HG03159 (cell line): ENCODE measurements around the gene POLR3K.

Experiments
- ATAC-seq: cut with Tn5 transposase; IDR thresholded peaks from one replicate; pipeline ENCODE4 v1.9.1; 2021; ENCODE audit warnings: mild to moderate bottlenecking, moderate library complexity; ENCODE audit not compliant: unreplicated experiment

Gene POLR3K

GRCh38 chr16:79151-80054 lies 26.0 kb upstream of the POLR3K start:
- ATAC-seq, result no peak

GRCh38 chr16:78444-79150 lies 25.2 kb upstream of the POLR3K start:
- ATAC-seq, result no peak

- no peak for ATAC-seq
These were observed 24.5 kb upstream of the POLR3K start, which contains the start of gene MPG for GRCh38 chr16:77807-78443. TSS of gene MPG (plus strand) at chr16:78225. CDS start at chr16:78310, 85 bp downstream.

GRCh38 chr16:77273-77806 lies 23.9 kb upstream of the POLR3K start:
- no peak for ATAC-seq

- ATAC-seq, result no peak
These were observed 23.3 kb upstream of the POLR3K start for GRCh38 chr16:76535-77272.

GRCh38 chr16:75580-76501 lies 22.4 kb upstream of the POLR3K start:
- ATAC-seq, result no peak

- no peak for ATAC-seq
These were observed 21.4 kb upstream of the POLR3K start for GRCh38 chr16:74747-75334.

GRCh38 chr16:74051-74746 lies 20.8 kb upstream of the POLR3K start:
- no peak for ATAC-seq

GRCh38 chr16:72561-73548 lies 19.4 kb upstream of the POLR3K start, which contains the start of gene RHBDF1:
TSS of gene RHBDF1 (minus strand) at chr16:72631. CDS start at chr16:65015, 7,616 bp downstream.
- no peak for ATAC-seq

GRCh38 chr16:71540-72401 lies 18.4 kb upstream of the POLR3K start:
- no peak for ATAC-seq

- no peak for ATAC-seq
These were observed 17.8 kb upstream of the POLR3K start for GRCh38 chr16:71210-71539.

GRCh38 chr16:69181-69580 lies 15.8 kb upstream of the POLR3K start:
- no peak for ATAC-seq

- no peak for ATAC-seq
These were observed 14.7 kb upstream of the POLR3K start for GRCh38 chr16:67884-68789.

- ATAC-seq, result no peak
These were observed 13.9 kb upstream of the POLR3K start for GRCh38 chr16:67183-67791.
